ENCODE results near the gene FIGLA.
A peak's percentile ranks its signal among the peaks of the same experiment; 100 is the strongest.

Gene FIGLA

GRCh38 chr2:70779911-70780545, 10.4 kb downstream of the FIGLA start:
- H3K27me3 ChIP-seq (ENCODE audit: insufficient read depth, insufficient read length) = no peaks in the 10 kb centered on the region
- no peak for TF ChIP-seq ZNF274 (IDR thresholded peaks at IDR 0.05; ENCODE audit: low read depth, low read length)
- TF ChIP-seq YY1 (IDR thresholded peaks at IDR 0.05; ENCODE audit: insufficient read depth, insufficient read length) = no peak
- no peak for TF ChIP-seq SUZ12 (IDR thresholded peaks at IDR 0.05; ENCODE audit: extremely low read depth, insufficient read depth, insufficient read length)
- no peak overlapping the region for H3K4me3 ChIP-seq (ENCODE audit: insufficient read length, low read depth)
- H3K4me1 ChIP-seq (ENCODE audit: insufficient read depth, insufficient read length) = no peaks in the 10 kb centered on the region
- H3K9ac ChIP-seq (ENCODE audit: insufficient read length, low read depth) = no peak overlapping the region
- no peaks in the 10 kb centered on the region for H3K9me3 ChIP-seq (ENCODE audit: insufficient read depth, low read length)
- DNase-seq (ENCODE audit: low read depth, low spot score) = no peak
- H3K36me3 ChIP-seq (ENCODE audit: insufficient read depth, insufficient read length, low read length) = no peaks in the 10 kb centered on the region

DNA sequence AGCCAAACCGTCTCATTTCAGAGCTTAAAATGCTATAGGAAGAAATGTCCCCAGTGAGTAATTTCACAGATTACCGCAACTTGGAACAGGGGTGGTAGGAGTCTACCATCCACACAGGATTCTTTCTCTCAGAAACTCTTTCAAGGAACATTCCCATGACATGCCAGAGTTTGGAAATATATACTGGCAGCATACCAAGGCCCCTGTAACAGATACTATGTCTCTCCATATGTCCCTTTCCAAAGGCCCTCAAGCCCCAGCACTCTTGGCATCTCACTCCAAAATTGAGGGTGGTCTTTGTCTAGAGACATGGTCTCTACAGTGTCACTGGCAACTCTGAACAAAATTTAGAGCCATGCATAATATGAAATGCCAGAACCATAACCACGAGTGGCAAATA, 11.0 kb downstream of the FIGLA start:
- no peak overlapping the region for H3K4me3 ChIP-seq (ENCODE audit: insufficient read length, low read depth)
- no peaks in the 10 kb centered on the region for H3K4me1 ChIP-seq (ENCODE audit: insufficient read depth, insufficient read length)
- no peak for DNase-seq (ENCODE audit: low read depth, low spot score)
- no peaks in the 10 kb centered on the region for H3K27me3 ChIP-seq (ENCODE audit: insufficient read depth, insufficient read length)
- TF ChIP-seq SUZ12 (IDR thresholded peaks at IDR 0.05; ENCODE audit: extremely low read depth, insufficient read depth, insufficient read length) (no peak), ZNF274 (IDR thresholded peaks at IDR 0.05; ENCODE audit: low read depth, low read length) (no peak), YY1 (IDR thresholded peaks at IDR 0.05; ENCODE audit: insufficient read depth, insufficient read length) (no peak)
- H3K9me3 ChIP-seq (ENCODE audit: insufficient read depth, low read length) = no peaks in the 10 kb centered on the region
- H3K36me3 ChIP-seq (ENCODE audit: insufficient read depth, insufficient read length, low read length) = no peaks in the 10 kb centered on the region
- H3K9ac ChIP-seq (ENCODE audit: insufficient read length, low read depth) = no peak overlapping the region

DNA sequence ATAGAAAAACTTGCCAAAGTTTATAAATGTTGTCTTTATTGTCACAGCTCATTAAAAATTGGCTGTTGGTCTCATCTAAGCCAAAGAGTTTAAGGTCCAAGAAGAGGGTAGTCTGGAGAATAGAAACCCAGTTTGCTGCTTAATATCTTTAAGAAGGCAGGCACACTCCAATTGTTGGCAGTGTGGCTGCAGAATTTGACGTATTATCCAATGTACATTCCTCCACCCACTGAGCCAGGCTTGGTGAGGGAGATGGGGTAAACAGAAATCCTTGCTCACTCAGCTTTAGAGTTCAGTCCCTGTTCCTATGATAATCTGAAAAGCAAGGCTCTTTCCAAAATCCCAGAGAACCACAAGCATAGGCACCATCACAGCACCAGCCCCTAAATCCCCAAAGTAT, 11.8 kb downstream of the FIGLA start:
- no peak for TF ChIP-seq ZNF274 (IDR thresholded peaks at IDR 0.05; ENCODE audit: low read depth, low read length)
- Histone ChIP-seq H3K4me3 (ENCODE audit: insufficient read length, low read depth) (no peak overlapping the region), H3K4me1 (ENCODE audit: insufficient read depth, insufficient read length) (no peaks in the 10 kb centered on the region), H3K27me3 (ENCODE audit: insufficient read depth, insufficient read length) (no peaks in the 10 kb centered on the region), H3K9me3 (ENCODE audit: insufficient read depth, low read length) (no peaks in the 10 kb centered on the region), H3K9ac (ENCODE audit: insufficient read length, low read depth) (no peak overlapping the region), H3K36me3 (ENCODE audit: insufficient read depth, insufficient read length, low read length) (no peaks in the 10 kb centered on the region)
- no peak for DNase-seq (ENCODE audit: low read depth, low spot score)

DNA sequence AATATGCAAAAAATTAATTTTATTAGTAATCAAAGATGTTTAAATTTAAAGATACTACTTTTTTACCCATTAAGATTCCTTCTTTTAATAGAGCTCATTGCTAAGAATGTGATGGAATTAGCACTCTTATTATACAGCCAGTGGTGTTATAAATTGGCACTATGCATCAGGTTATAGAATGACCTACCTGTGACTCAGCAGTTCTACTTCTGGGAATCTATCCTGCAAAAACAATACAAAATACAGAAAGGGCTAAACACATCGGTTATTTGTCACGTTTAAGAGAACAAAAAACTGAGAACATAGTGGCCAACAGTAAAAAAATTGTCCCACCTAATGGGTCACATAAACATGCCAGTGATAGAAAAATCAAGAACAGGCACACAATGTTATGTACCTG, 13.0 kb downstream of the FIGLA start:
- Histone ChIP-seq H3K9me3 (ENCODE audit: insufficient read depth, low read length) (no peaks in the 10 kb centered on the region), H3K27me3 (ENCODE audit: insufficient read depth, insufficient read length) (no peaks in the 10 kb centered on the region), H3K4me1 (ENCODE audit: insufficient read depth, insufficient read length) (no peaks in the 10 kb centered on the region), H3K9ac (ENCODE audit: insufficient read length, low read depth) (no peak overlapping the region), H3K36me3 (ENCODE audit: insufficient read depth, insufficient read length, low read length) (no peaks in the 10 kb centered on the region), H3K4me3 (ENCODE audit: insufficient read length, low read depth) (no peak overlapping the region)
- no peak for DNase-seq (ENCODE audit: low read depth, low spot score)
- TF ChIP-seq YY1 (IDR thresholded peaks at IDR 0.05; ENCODE audit: insufficient read depth, insufficient read length) (no peak), ZNF274 (IDR thresholded peaks at IDR 0.05; ENCODE audit: low read depth, low read length) (no peak), SUZ12 (IDR thresholded peaks at IDR 0.05; ENCODE audit: extremely low read depth, insufficient read depth, insufficient read length) (no peak)

- no peak overlapping the region for H3K9ac ChIP-seq (ENCODE audit: insufficient read length, low read depth)
- no peak for DNase-seq (ENCODE audit: low read depth, low spot score)
- no peak overlapping the region for H3K4me3 ChIP-seq (ENCODE audit: insufficient read length, low read depth)
- no peaks in the 10 kb centered on the region for H3K36me3 ChIP-seq (ENCODE audit: insufficient read depth, insufficient read length, low read length)
- H3K27me3 ChIP-seq (ENCODE audit: insufficient read depth, insufficient read length) = no peaks in the 10 kb centered on the region
- TF ChIP-seq SUZ12 (IDR thresholded peaks at IDR 0.05; ENCODE audit: extremely low read depth, insufficient read depth, insufficient read length) = no peak
- TF ChIP-seq YY1 (IDR thresholded peaks at IDR 0.05; ENCODE audit: insufficient read depth, insufficient read length) = no peak
- TF ChIP-seq ZNF274 (IDR thresholded peaks at IDR 0.05; ENCODE audit: low read depth, low read length) = no peak
- no peaks in the 10 kb centered on the region for H3K4me1 ChIP-seq (ENCODE audit: insufficient read depth, insufficient read length)
- no peaks in the 10 kb centered on the region for H3K9me3 ChIP-seq (ENCODE audit: insufficient read depth, low read length)
Observed at GRCh38 chr2:70776266-70776665, 14.2 kb downstream of the FIGLA start.

GRCh38 chr2:70775141-70775540, 15.3 kb downstream of the FIGLA start:
- no peak for DNase-seq (ENCODE audit: low read depth, low spot score)
- no peaks in the 10 kb centered on the region for H3K27me3 ChIP-seq (ENCODE audit: insufficient read depth, insufficient read length)

GRCh38 chr2:70772486-70773155, 17.8 kb downstream of the FIGLA start:
- no peak overlapping the region for H3K4me3 ChIP-seq (ENCODE audit: insufficient read length, low read depth)
- H3K4me1 ChIP-seq (ENCODE audit: insufficient read depth, insufficient read length) = peaks cover 4% of the 10 kb centered on the region
- H3K36me3 ChIP-seq (ENCODE audit: insufficient read depth, insufficient read length, low read length) = no peaks in the 10 kb centered on the region
- TF ChIP-seq YY1 (IDR thresholded peaks at IDR 0.05; ENCODE audit: insufficient read depth, insufficient read length) = no peak
- TF ChIP-seq SUZ12 (IDR thresholded peaks at IDR 0.05; ENCODE audit: extremely low read depth, insufficient read depth, insufficient read length) = no peak
- TF ChIP-seq ZNF274 (IDR thresholded peaks at IDR 0.05; ENCODE audit: low read depth, low read length) = 0 out of 2 replicates have a peak, but pooled peaks have one; percentile 12
- no peaks in the 10 kb centered on the region for H3K27me3 ChIP-seq (ENCODE audit: insufficient read depth, insufficient read length)
- H3K9me3 ChIP-seq (ENCODE audit: insufficient read depth, low read length) = no peaks in the 10 kb centered on the region
- no peak overlapping the region for H3K9ac ChIP-seq (ENCODE audit: insufficient read length, low read depth)
- no peak for DNase-seq (ENCODE audit: low read depth, low spot score)

More at GRCh38 chr2:70775141-70775540, 15.3 kb downstream of the FIGLA start:
- no peaks in the 10 kb centered on the region for H3K4me1 ChIP-seq (ENCODE audit: insufficient read depth, insufficient read length)
- H3K36me3 ChIP-seq (ENCODE audit: insufficient read depth, insufficient read length, low read length) = no peaks in the 10 kb centered on the region
- no peak overlapping the region for H3K9ac ChIP-seq (ENCODE audit: insufficient read length, low read depth)
- no peaks in the 10 kb centered on the region for H3K9me3 ChIP-seq (ENCODE audit: insufficient read depth, low read length)
- H3K4me3 ChIP-seq (ENCODE audit: insufficient read length, low read depth) = no peak overlapping the region
- TF ChIP-seq SUZ12 (IDR thresholded peaks at IDR 0.05; ENCODE audit: extremely low read depth, insufficient read depth, insufficient read length) = no peak
- no peak for TF ChIP-seq ZNF274 (IDR thresholded peaks at IDR 0.05; ENCODE audit: low read depth, low read length)
- no peak for TF ChIP-seq YY1 (IDR thresholded peaks at IDR 0.05; ENCODE audit: insufficient read depth, insufficient read length)
